Esophagus muscularis mucosa (tissue), 3 donors: ENCODE measurements around the gene SLC2A2.
"Not testable (repeated sequence)": the region's sequence is repeated elsewhere in the genome, so short reads cannot be mapped to it uniquely, and the experiment has no call there.

ENCODE experiments used
- POLR2A ChIP-seq: fragments of 450-650 bp; IDR thresholded peaks from one replicate; pipeline ENCODE4 v1.6.1; 2017; ENCODE audit warnings: antibody characterized with exemption, moderate library complexity, mild to moderate bottlenecking, low read depth
- TF ChIP-seq, protein P1 (sequence below), 3 experiments: fragments of 200-600 bp in 2 of 3; fragments of 450-650 bp in 1 of 3; sonication (generic) in 2 of 3; IDR thresholded peaks; one replicate each; pipeline ENCODE4 v1.5.1; 2017 to 2019; ENCODE audit warnings: antibody characterized with exemption in 3 of 3, mild to moderate bottlenecking in 2 of 3, moderate library complexity in 1 of 3

DNA sequence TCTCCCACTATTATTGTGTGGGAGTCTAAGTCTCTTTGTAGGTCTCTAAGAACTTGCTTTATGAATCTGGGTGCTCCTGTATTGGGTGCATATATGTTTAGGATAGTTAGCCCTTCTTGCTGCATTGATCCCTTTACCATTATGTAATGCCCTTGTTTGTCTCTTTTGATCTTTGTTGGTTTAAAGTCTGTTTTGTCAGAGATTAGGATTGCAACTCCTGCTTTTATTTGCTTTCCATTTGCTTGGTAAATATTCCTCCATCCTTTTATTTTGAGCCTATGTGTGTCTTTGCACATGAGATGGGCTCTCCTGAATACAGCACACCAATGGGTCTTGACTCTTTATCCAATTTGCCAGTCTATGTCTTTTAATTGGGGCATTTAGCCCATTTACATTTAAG, 53.6 kb downstream of the SLC2A2 start:
- TF ChIP-seq, protein P1, sequence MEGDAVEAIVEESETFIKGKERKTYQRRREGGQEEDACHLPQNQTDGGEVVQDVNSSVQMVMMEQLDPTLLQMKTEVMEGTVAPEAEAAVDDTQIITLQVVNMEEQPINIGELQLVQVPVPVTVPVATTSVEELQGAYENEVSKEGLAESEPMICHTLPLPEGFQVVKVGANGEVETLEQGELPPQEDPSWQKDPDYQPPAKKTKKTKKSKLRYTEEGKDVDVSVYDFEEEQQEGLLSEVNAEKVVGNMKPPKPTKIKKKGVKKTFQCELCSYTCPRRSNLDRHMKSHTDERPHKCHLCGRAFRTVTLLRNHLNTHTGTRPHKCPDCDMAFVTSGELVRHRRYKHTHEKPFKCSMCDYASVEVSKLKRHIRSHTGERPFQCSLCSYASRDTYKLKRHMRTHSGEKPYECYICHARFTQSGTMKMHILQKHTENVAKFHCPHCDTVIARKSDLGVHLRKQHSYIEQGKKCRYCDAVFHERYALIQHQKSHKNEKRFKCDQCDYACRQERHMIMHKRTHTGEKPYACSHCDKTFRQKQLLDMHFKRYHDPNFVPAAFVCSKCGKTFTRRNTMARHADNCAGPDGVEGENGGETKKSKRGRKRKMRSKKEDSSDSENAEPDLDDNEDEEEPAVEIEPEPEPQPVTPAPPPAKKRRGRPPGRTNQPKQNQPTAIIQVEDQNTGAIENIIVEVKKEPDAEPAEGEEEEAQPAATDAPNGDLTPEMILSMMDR (IDR thresholded peaks at IDR 0.05) = not testable (repeated sequence)
- TF ChIP-seq POLR2A = not testable (repeated sequence)
